HepG2 (cell line): ENCODE results near the gene WDR81. TPM values are rescaled to one million over a fixed set of nuclear protein-coding genes. Genes with fewer than 3 reads are reported as not detected.
A peak's percentile ranks its signal among the peaks of the same experiment; 100 is the strongest.

Experiments
- DZIP1 ChIP-seq: sonication (generic); formaldehyde crosslinking; IDR thresholded peaks from 2 replicates; pipeline ENCODE4 v1.5.0; 2020; ENCODE audit warnings: mild to moderate bottlenecking, missing genetic modification reagents
- ESRRA ChIP-seq: sonication (generic); formaldehyde crosslinking; IDR thresholded peaks from 2 replicates; pipeline ENCODE4 v1.5.1; 2020; ENCODE audit warnings: mild to moderate bottlenecking, low read depth, missing genetic modification reagents
- FOXA1 ChIP-seq, 2 experiments: fragments of 450-650 bp in 1 of 2; sonication (generic) in 1 of 2; formaldehyde crosslinking in 1 of 2; IDR thresholded peaks; 2 replicates each; pipeline versions ENCODE4 v1.4.0 to v1.6.1; 2016 to 2020; ENCODE audit warnings: missing genetic modification reagents in 1 of 2
- KDM3A ChIP-seq: IDR thresholded peaks from 2 replicates; pipeline ENCODE4 v1.6.1; 2018; ENCODE audit warnings: low read depth, missing compliant biosample characterization
- KLF6 ChIP-seq: IDR thresholded peaks from 2 replicates; pipeline ENCODE4 v1.8.0; 2016; ENCODE audit warnings: missing biosample characterization, missing genetic modification reagents
- NFRKB ChIP-seq: fragments of 450-650 bp; IDR thresholded peaks from 2 replicates; pipeline ENCODE4 v1.6.1; 2017
- NR2F6 ChIP-seq, 2 experiments: IDR thresholded peaks; 2 replicates each; pipeline ENCODE4 v1.6.1; 2016; ENCODE audit warnings: antibody characterized with exemption in 1 of 2, mild to moderate bottlenecking in 1 of 2
- SOX5 ChIP-seq: IDR thresholded peaks from 2 replicates; pipeline ENCODE4 v1.6.1; 2016; ENCODE audit warnings: borderline replicate concordance
- SP140L ChIP-seq: sonication (generic); formaldehyde crosslinking; IDR thresholded peaks from 2 replicates; pipeline ENCODE4 v1.4.0; 2020; ENCODE audit warnings: missing genetic modification reagents, borderline replicate concordance
- SPEN ChIP-seq: sonication (generic); formaldehyde crosslinking; IDR thresholded peaks from 2 replicates; pipeline ENCODE4 v1.5.1; 2020; ENCODE audit warnings: low read depth, mild to moderate bottlenecking, missing genetic modification reagents
- ZFP37 ChIP-seq: sonication (generic); formaldehyde crosslinking; IDR thresholded peaks from 2 replicates; pipeline ENCODE4 v1.4.0; 2020; ENCODE audit warnings: missing genetic modification reagents, borderline replicate concordance
- ZFYVE20 ChIP-seq: sonication (generic); formaldehyde crosslinking; IDR thresholded peaks from 2 replicates; pipeline ENCODE4 v1.8.0; 2023; ENCODE audit warnings: low read depth, mild to moderate bottlenecking, moderate library complexity, missing genetic modification reagents, borderline replicate concordance
- ZNF687 ChIP-seq: sonication (generic); formaldehyde crosslinking; IDR thresholded peaks from 2 replicates; pipeline ENCODE4 v1.5.1; 2020; ENCODE audit warnings: mild to moderate bottlenecking, missing genetic modification reagents, moderate library complexity
- polyA plus RNA-seq, 8 experiments: library from polyadenylated mRNA; depleted of rRNA in 3 of 8; stranded (reverse) in 7 of 8; unstranded in 1 of 8; fragments of >200 nt; fragmentation: Illumina TruSeq in 4 of 8; extraction: Trizol in 4 of 8; gene quantifications; 2 replicates each; pipeline versions ENCODE4 v1.2.1 to v1.2.3, GENCODE V29; 2011 to 2016; ENCODE audit warnings: low read depth in 4 of 8, missing spikeins in 1 of 8, mixed read lengths in 1 of 8; ENCODE audit not compliant: insufficient read depth in 1 of 8
- total RNA-seq, 5 experiments: library from RNA; depleted of rRNA; stranded (reverse); fragments of >200 nt; fragmentation: Illumina TruSeq; extraction: Trizol; gene quantifications; 2 replicates each; pipeline ENCODE4 v1.2.3, GENCODE V29; 2016; ENCODE audit warnings: low read depth in 1 of 5
- TF ChIP-seq, protein P1 (sequence below), 2 experiments: IDR thresholded peaks; 2 replicates each; pipeline ENCODE4 v1.6.1; 2011 to 2012; ENCODE audit warnings: low read length in 2 of 2, borderline replicate concordance in 1 of 2, low read depth in 1 of 2, mild to moderate bottlenecking in 1 of 2, moderate library complexity in 1 of 2
- TF ChIP-seq, protein P2 (sequence below): IDR thresholded peaks from 2 replicates; pipeline ENCODE4 v1.6.1; 2016; ENCODE audit warnings: control low read depth

WDR81 gene
- total and polyA plus RNA-seq, 2 of the 13 experiments (the other 11 are each of a cell fraction or from before 2014, with no cell fraction given), result 9.1 to 16.7 TPM

- peak; percentile 81 for TF ChIP-seq SPEN (CRISPR knock-in tag)
- peak; percentile 59; the same call in 1 of the 2 replicates for TF ChIP-seq KLF6 (CRISPR knock-in tag)
- peak; percentile 84 for TF ChIP-seq ZNF687 (CRISPR knock-in tag)
- TF ChIP-seq SOX5, result peak; percentile 86; the same call in 1 of the 2 replicates
- peak; percentile 45; the same call in 1 of the 2 replicates for TF ChIP-seq FOXA1 (IDR thresholded peaks at IDR 0.05)
- TF ChIP-seq FOXA1 (CRISPR knock-in tag; IDR thresholded peaks at IDR 0.05), result peak; percentile 98
- TF ChIP-seq, protein P1, sequence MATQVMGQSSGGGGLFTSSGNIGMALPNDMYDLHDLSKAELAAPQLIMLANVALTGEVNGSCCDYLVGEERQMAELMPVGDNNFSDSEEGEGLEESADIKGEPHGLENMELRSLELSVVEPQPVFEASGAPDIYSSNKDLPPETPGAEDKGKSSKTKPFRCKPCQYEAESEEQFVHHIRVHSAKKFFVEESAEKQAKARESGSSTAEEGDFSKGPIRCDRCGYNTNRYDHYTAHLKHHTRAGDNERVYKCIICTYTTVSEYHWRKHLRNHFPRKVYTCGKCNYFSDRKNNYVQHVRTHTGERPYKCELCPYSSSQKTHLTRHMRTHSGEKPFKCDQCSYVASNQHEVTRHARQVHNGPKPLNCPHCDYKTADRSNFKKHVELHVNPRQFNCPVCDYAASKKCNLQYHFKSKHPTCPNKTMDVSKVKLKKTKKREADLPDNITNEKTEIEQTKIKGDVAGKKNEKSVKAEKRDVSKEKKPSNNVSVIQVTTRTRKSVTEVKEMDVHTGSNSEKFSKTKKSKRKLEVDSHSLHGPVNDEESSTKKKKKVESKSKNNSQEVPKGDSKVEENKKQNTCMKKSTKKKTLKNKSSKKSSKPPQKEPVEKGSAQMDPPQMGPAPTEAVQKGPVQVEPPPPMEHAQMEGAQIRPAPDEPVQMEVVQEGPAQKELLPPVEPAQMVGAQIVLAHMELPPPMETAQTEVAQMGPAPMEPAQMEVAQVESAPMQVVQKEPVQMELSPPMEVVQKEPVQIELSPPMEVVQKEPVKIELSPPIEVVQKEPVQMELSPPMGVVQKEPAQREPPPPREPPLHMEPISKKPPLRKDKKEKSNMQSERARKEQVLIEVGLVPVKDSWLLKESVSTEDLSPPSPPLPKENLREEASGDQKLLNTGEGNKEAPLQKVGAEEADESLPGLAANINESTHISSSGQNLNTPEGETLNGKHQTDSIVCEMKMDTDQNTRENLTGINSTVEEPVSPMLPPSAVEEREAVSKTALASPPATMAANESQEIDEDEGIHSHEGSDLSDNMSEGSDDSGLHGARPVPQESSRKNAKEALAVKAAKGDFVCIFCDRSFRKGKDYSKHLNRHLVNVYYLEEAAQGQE (IDR thresholded peaks at IDR 0.05; ENCODE audit: borderline replicate concordance in 1 of 2, low read depth in 1 of 2, low read length in 2 of 2), result peak in 1 of 2 experiments; percentile 70; a peak in 2 of 4 replicates
- no peak for TF ChIP-seq SP140L
- no peak for TF ChIP-seq DZIP1 (CRISPR knock-in tag)
- peak; percentile 95 for TF ChIP-seq ESRRA (CRISPR knock-in tag)
- no peak for TF ChIP-seq NFRKB
- peak; percentile 97 for TF ChIP-seq KDM3A
- TF ChIP-seq ZFYVE20, result no peak
- TF ChIP-seq, protein P2, sequence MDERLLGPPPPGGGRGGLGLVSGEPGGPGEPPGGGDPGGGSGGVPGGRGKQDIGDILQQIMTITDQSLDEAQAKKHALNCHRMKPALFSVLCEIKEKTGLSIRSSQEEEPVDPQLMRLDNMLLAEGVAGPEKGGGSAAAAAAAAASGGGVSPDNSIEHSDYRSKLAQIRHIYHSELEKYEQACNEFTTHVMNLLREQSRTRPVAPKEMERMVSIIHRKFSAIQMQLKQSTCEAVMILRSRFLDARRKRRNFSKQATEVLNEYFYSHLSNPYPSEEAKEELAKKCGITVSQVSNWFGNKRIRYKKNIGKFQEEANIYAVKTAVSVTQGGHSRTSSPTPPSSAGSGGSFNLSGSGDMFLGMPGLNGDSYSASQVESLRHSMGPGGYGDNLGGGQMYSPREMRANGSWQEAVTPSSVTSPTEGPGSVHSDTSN (CRISPR knock-in tag), result no peak
- TF ChIP-seq NR2F6 (IDR thresholded peaks at IDR 0.05), result peak; percentile 99
- peak; percentile 100 for TF ChIP-seq NR2F6 (CRISPR knock-in tag; IDR thresholded peaks at IDR 0.05)
- TF ChIP-seq ZFP37 (CRISPR knock-in tag), result no peak; the same call in 1 of the 2 replicates
These were observed 12.1 kb downstream of the WDR81 start (continued) for GRCh38 chr17:1736348-1737281.
